Activated naive CD4-positive, alpha-beta T cell treated with anti-CD3 and anti-CD28 coated beads, Interleukin-2, amount 50 U/mL, for 16 hours (primary cell): ENCODE data around the gene ANO4.
"Not testable (repeated sequence)": the region's sequence is repeated elsewhere in the genome, so short reads cannot be mapped to it uniquely, and the experiment has no call there.

ENCODE experiments used
- DNase-seq: peaks from one replicate; pipeline ENCODE4 v3.0.0-alpha.2; 2020

The ANO4 gene

DNA sequence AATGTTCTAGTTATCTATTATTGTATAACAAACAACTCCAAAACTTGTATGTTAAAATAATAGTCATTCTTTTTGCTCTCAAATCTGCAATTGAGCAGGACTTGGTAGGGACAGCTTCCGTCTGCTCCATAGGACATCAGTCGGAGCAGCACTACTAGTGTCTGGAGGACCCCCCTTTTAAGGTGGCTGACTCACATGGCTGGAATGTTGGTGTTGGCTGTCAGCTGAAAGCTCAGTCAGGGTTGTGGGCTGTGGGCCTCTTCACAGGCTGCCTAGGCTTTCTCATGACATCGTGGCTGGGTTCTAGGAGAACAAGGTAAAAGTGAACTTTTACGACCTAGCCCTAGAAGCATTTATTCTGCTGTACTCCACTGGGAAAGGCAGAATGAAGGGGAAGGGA lies 160.6 kb downstream of the ANO4 start:
- DNase-seq = no peak

DNA sequence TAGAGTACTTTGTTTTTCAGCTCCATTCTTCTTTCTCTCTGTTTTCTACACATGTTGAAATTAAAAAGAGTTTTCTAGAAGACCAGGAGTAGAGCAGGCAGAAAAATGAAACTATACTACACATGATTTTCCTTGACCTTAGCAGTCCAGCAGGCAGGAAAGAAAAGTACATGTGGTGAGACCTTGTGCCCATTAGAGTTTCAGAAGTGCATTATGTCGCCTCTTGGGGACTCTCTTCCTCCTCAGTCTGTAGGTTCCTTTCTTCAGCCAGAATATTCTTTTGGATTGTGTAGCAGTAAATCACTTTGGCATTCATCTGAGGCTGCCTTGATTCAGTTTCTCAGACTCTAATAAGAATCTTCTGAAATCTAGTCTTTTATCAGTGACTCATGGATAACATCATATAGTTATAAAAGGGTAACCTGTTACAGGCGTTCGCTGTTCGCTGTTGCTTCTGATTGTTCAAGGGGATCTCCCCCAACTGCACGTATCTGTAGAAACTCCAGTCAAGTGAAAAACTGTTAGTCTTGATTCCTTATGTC lies 161.8 kb downstream of the ANO4 start:
- no peak for DNase-seq

DNA sequence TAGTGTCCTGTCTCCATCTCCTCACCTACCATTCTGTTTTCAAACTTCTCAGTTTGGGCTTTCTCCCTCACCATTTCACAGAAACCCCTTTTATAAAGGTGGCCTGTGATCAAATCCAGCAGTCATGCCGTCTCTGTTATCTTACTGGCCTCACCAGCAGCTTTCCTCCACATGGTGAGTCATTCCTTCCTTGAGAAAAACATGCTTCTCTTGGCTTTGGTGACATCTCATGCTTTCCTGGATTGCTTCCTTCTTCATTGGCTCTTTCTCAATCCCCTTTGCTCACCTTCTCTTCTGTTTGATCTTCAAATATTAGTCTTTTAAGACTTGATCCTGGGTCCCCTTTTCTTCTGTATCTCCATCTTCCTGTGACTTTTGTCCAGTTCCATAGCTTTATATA lies 164.9 kb downstream of the ANO4 start:
- DNase-seq = no peak

DNA sequence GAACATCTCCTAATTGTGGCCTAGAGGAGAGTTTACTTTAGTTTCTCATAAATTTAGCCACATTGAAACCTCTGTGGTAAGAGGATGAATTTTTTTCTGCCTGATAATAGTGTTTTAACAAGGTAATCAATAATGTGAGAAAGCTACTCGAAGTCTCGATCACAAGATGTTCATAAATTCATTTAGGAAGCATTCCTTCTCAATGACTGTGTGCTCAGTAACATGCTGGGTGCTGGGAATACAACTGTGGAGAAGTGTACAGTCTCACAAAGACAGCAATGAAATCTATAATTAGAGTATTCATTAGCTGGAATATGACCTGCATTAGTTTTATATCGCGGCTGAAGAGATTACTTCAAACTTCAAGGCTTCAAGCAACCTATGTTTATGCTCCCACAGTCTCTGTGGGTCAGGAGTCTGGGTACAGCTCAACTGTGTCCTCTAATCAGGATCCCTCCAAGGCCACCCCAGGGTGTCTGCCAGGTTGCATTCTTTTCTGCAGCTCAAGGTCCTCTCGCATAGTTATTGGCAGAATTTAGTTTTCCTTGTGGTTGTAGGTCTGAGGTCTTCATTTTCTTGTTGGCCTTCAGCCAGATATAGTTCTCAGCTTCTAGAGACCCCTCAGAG lies 167.6 kb downstream of the ANO4 start:
- no peak for DNase-seq

DNA sequence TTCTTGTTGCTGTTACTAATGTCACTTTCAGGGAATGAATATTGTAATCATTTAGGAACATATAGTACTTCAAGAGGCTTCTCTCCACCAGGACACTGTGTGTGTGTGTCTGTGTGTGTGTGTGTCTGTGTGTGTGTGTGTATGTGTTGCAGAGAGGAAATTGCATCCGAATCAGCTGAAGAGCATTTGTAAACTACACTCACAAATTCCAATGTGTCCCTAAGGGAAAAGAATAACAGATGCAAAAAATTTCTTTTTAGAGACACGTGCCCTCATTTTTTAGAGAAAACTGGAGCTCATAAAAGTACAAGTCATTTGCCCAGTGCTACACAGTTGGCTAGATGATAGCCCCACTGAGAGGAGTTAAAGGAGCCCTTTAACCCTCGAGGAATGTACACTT lies 168.8 kb downstream of the ANO4 start:
- no peak for DNase-seq

DNA sequence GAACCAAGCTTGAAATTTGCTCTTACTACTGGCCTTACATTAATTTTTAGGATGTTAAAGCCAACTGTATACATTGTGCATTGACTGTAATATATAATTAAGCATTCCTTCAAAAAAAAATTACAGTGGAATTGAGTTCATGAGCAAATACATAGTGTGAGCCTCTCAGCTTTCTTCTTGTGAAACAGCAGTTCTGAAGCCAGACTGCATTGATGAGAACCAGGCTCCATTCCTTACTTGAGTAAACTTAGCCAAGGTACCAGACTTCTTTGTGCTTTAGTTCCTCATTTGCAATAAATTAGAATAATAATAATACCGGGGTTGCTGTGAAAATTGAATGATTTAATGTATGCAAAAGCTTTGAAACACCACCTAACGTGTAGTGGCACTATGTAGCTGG lies 169.5 kb downstream of the ANO4 start:
- DNase-seq = no peak

GRCh38 chr12:100967189-100967588 lies 172.6 kb downstream of the ANO4 start:
- no peak for DNase-seq

GRCh38 chr12:100970894-100971293 lies 176.3 kb downstream of the ANO4 start:
- no peak for DNase-seq

- DNase-seq = no peak
These were observed 177.5 kb downstream of the ANO4 start for GRCh38 chr12:100972121-100972520.

DNA sequence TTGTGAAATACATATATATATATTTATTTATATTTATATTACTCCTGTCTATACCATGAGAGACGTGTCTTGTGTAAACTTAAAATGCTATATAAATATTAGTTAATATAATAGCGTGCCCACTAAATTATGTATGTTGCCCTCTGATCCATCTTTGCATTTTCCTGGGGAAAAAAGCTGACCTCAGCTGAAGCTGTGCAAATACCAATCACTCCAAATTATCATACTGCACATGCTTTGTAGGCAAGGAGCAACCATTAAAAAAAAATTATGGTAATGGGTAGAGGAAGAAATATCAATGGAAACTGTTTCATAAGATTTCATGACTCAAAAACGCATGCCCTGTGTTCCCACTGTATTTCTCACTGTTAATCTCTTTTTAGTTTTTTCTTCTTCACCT lies 179.8 kb downstream of the ANO4 start:
- no peak for DNase-seq

DNA sequence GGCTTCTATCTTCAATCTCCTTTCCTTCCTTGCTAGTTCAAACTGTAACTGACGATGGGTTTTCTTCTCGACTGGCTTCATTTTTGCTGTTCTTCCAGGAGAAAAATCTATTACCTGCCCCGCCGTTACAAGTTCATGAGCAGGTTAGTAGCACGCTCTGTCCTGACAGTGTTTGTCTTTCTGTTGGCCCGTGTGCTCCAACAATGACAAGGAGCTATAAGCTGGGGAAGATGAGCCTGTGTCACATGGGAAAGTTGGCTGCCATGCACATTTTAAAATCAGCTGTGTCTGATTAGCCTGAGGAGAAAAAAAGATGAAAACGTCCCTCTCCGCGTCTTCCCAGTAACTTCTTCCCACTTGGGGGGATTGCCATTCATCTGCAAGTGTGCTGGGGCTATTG lies 180.2 kb downstream of the ANO4 start:
- no peak for DNase-seq

DNA sequence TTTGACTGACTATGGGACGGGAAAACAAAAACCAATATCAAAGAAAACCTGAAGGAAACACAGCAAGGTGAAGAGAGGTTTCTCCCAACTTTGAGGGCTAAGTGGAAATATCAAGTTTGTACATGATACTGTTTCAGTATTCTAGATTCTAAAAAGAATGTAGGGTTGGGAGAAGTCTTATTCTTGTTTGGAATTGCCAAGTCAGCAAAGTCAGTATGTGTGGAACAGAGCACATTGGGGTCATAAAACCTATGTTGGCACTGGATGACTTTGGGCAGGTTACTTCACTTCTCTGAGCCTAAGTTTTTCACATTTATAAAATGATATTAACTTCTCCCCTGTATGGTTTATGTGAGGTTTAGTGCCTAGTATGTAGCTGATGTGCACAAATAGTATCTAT lies 182.2 kb downstream of the ANO4 start:
- DNase-seq = no peak

GRCh38 chr12:100980856-100981255 lies 186.3 kb downstream of the ANO4 start:
- DNase-seq = no peak

DNA sequence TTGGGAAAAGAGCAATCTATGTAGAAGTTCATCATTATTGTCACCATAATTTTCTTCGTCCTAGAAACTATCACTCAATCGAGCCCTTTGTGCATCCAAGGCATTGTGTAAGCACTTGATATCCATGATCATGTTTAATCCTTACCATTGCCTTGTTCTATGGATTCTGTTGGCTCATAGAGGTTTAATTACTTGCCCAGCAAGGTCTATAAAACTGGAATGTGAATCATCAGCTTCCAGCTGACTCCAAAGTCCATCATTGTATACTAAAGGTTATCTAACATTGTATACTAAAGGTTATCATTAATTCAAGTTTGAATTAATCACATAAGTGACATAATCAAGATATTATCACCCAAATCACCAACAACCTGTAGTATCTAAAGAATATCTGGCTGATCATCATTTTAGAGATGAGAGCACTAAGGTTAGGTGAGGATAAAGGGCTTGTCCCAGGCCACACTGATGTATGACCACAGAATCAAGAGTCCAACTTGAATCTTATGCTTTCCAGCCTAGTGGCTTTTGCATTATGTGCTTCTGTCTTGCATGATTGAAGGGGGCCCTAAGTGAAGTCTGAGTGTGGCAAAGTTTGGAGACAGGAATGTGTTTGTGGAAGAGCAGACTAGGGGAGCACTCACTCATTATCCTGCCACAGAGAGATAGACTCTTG lies 188.1 kb downstream of the ANO4 start:
- no peak for DNase-seq

- DNase-seq = no peak
These were observed 190.2 kb downstream of the ANO4 start for GRCh38 chr12:100984796-100985195.

DNA sequence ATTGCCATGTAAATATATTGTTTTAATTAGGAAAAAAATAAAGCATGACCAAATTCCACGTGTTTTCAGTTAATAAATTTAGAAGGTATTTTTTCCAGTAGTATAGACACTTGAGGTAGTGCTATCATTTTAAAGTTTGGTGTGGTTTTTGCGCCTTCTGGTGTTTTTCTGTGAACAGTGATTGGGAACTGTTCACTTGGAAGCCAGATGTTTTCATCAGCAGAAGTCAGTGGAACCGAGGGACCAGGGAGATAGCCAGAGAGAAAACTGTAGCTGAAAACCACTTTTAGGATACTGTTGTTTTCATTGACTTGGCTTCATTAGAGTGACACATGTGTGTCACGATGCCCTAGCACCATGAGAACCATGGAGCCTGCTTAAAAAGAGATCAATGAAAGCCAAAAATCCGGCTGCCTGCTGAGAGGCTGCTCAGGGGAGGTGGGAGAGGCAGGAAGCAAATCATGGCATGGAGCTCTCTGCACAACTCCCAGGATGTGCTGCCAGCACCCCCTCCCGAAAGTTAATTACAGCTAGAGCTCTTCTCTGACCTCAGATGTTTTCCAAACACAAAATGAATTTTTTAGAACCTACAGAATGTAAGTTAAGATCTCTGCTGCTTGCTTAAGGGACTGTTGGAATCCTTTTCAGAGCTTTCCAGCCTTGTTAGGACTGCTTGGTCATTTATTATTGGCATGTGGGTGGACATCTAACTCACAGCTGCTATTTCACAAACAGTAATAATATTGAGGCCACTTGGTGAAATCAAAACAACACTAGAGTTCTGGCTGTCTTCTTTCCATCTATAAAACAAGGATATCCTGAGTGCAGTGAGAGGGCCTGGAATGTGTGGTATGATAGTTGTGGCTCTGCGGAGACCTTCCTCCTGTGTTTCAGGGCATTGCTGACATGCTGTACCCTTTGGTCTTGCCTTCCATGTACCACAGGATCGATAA lies 192.3 kb downstream of the ANO4 start:
- DNase-seq = no peak

DNA sequence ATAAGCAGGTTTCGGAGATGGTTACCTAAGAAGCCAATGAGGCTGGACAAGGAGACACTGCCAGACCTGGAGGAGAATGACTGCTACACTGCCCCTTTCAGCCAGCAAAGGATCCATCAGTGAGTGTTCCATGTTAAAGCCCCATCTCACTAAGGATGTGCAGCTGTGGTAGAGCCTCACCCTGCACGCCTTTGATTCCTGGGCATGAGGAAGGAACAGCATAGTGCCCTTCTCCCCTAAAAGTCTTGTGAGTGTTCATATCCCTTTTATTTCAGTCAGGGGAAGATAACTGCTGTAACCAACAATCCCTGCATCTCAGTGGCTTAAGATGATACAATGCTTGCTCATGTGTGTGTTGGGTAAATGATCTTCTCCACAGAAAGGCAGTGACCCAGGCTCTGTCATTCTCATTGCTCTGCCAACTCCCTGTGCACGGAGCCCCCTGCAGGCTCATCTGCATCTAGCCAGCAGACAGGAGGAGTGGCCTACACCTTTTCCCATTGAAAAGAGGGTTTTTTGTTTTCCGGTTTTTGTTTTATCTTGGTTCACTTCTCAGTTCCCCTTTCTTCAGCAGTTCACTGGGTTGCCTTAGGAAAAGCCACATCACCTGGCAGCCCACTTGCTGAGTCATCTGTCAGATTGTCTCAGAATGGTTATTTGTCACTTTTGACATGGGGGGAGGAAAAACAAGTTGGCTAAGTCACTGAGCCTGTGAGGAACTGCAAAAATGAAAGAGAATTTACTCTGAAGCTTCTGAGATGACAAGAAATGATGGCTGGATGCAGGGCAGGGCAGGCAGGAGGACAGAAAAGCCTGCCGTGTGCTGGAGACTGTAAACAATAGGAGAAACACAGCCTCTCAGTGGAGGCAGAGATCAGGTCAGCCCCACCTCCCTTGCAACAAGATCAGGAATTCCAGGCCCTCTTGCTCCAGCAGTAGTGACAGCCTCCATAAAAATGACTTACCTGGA lies 193.3 kb downstream of the ANO4 start:
- no peak for DNase-seq

GRCh38 chr12:100989509-100989908 lies 194.9 kb downstream of the ANO4 start:
- DNase-seq = not testable (repeated sequence)

DNA sequence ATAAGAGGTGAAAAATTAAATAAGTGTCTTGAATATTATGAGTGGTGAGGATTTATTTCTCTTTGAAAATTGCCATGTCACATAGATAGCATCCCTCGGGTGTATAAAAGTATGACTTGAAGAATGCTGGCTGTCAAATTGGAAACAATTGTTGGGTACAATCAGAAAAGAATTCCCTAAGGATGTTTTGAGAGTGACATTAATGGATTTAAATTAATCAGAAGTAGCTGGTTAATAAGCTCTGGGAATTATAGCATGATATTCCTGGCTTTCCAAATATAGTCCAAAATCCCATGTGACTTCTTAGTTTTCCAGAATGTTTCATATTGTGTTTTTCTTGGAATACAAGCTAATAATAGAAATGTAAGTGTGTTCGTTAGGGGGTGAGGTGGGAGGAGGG lies 196.5 kb downstream of the ANO4 start:
- DNase-seq = no peak

- DNase-seq = no peak
These were observed 197.6 kb downstream of the ANO4 start for GRCh38 chr12:100992194-100992593.

- no peak for DNase-seq
These were observed 199.4 kb downstream of the ANO4 start for GRCh38 chr12:100993916-100994450.

GRCh38 chr12:100995201-100995600 lies 200.6 kb downstream of the ANO4 start:
- DNase-seq = no peak
